Activated CD4-positive, alpha-beta T cell treated with anti-CD3 and anti-CD28 coated beads, Interleukin-2, amount 50 U/mL, for 16 hours (primary cell): ENCODE results near the gene HAS3.
A peak's percentile ranks its signal among the peaks of the same experiment; 100 is the strongest.
"Not testable (repeated sequence)": the region's sequence is repeated elsewhere in the genome, so short reads cannot be mapped to it uniquely, and the experiment has no call there.

Experiments
- DNase-seq: peaks from one replicate; pipeline ENCODE4 v3.0.0-alpha.2; 2020

HAS3 gene

GRCh38 chr16:69145658-69146057 lies 40.2 kb downstream of the HAS3 start:
- DNase-seq: no peak

- not testable (repeated sequence) for DNase-seq
These were observed 44.2 kb downstream of the HAS3 start for GRCh38 chr16:69149621-69150020.

GRCh38 chr16:69150146-69150865 lies 44.9 kb downstream of the HAS3 start:
- DNase-seq: peak; percentile 67

- no peak for DNase-seq
These were observed 51.7 kb downstream of the HAS3 start for GRCh38 chr16:69157196-69157595.

GRCh38 chr16:69160192-69160591 lies 54.7 kb downstream of the HAS3 start:
- no peak for DNase-seq

- DNase-seq: no peak
These were observed 60.1 kb downstream of the HAS3 start for GRCh38 chr16:69165584-69165983.

- peak; percentile 85 for DNase-seq
These were observed 60.9 kb downstream of the HAS3 start for GRCh38 chr16:69166221-69166833.

- peak; percentile 39 for DNase-seq
These were observed 61.8 kb downstream of the HAS3 start for GRCh38 chr16:69166946-69167930.
